Stimulated activated CD4-positive, alpha-beta T cell treated with anti-CD3 and anti-CD28 coated beads, Interleukin-12 subunit alpha, Interleukin-12 subunit beta, amount 100 ng/mL, for 48 hours (primary cell): ENCODE results near the gene NHLRC1.
"Not testable (repeated sequence)": the region's sequence is repeated elsewhere in the genome, so short reads cannot be mapped to it uniquely, and the experiment has no call there.

ENCODE experiments used
- DNase-seq, 3 donors: peaks; one replicate each; pipeline ENCODE4 v3.0.0-alpha.2; 2020; ENCODE audit warnings: low read depth in 2 of 3, low spot score in 1 of 3

Gene NHLRC1

GRCh38 chr6:18122128-18123093, at the start of gene NHLRC1:
Gene NHLRC1 (minus strand): TSS chr6:18122677. CDS start chr6:18122606, 71 bp downstream.
- DNase-seq = peak; percentile 66 to 73 (median 72)

GRCh38 chr6:18171871-18172270, 49.4 kb upstream of the NHLRC1 start:
- DNase-seq = no peak

DNA sequence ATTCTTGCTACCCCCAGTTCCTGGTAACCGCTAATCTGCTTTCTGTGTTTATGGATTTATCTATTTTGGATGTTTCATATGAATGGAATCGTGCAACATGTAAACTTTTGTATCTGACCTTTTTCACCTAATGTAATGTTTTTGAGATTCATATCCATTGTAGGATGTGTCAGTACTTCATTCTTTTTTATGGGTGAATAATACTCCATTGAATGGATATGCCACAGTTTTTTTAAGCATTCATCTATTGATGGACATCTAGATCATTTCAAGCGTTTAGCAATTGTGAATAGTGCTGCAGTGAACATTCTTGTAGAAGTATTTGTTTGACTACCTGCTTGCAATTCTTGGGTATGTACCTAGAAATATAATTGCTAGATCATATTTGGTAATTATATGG, 45.8 kb upstream of the NHLRC1 start:
- DNase-seq = no peak

GRCh38 chr6:18166312-18167036, 44.0 kb upstream of the NHLRC1 start:
- DNase-seq = no peak

- no peak for DNase-seq
Observed at GRCh38 chr6:18165751-18166150, 43.3 kb upstream of the NHLRC1 start.

- DNase-seq = no peak
Observed at GRCh38 chr6:18162401-18162800, 39.9 kb upstream of the NHLRC1 start.

- DNase-seq = no peak
Observed at GRCh38 chr6:18161431-18161830, 39.0 kb upstream of the NHLRC1 start.

DNA sequence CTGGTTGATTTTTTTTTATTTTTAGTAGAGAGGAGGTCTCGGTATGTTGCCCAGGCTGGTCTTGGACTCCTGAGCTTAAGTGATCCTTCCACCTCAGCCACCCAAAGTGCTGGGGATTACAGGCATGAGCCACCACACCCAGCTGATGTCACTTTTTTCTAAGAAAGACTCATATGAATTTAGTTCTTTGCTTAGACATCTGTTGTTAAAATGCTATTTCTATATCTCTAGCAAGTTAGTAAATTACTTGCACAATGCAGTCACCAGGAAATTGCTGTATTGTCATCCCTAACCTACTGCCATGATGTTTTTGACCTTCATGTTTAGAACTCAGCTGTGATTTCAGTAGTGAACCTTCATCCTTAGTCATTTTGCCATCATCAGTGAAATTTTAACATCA, 38.4 kb upstream of the NHLRC1 start:
- no peak for DNase-seq

DNA sequence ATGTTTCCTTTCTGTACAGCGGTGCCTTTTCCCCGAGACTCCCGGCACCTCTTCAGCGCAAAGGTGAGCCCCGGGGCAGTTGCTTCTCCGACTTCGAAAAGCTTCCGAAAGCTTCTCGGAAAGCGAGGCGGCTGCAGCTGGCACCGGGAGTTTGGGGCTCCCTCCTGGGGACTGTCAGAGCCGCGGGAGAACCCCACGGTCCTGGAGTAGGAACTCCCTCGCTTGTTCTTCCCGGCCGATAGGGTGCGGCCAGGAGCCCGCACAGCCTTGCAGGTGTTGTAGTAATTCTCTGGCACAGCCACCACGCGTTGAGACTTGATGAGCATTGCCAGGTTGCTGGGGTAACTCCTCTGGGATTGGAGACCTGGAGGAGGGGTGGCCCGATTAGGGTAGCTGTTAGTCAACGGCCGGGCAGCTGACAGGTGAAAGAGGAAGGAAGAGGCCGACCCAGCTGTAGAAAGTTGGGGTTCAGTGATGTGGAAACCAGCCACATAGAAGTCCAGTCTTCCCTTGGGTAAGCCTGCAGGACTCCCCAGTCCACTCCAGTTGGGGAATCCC, 33.5 kb upstream of the NHLRC1 start:
- DNase-seq = peak in 2 of 3 donors; percentile 26 to 34

DNA sequence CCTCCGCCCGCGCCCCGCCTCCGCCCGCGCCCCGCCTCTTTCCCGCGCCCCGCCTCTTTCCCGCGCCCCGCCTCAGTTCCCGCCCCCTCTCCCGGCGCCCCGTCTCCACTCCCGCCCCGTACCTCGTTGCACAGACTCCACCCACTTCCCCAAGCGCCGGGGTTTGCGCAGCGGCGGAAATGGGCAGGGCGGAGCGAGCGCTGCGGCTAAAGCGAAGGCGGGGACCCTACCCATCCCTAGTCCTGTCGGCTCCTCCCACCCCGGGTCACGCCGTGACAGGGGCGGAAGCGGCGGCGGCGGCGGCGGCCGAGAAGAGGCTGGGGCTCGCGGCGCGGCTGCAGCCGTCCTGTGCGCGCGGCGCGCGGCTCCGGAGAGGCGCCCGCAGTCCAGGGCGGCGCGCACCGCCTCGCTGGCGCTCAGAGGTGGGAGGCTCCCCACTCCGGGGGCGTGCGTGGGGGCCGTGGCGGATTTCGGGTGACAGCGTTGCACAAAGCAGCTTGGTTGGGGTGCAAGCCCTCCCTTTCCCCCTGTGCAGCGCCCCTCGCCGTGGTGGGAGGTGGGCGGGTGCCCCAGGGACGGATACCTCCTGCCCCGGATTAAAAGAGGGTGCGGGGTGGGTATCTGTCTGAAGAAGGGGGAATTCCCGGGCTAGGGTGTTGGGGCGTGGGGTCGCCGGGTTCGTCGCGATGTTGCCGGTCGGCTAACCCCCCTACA, 32.8 kb upstream of the NHLRC1 start, which contains the start of gene KDM1B:
KDM1B (plus strand) TSS at position 273 of the 714 bp plus-strand sequence. CDS start 4,474 bp downstream, outside the sequence.
- peak; percentile 96 to 98 (median 97) for DNase-seq

GRCh38 chr6:18154507-18155149, 32.2 kb upstream of the NHLRC1 start, which contains the start of gene TPMT:
Gene TPMT (minus strand): TSS chr6:18155077. CDS start chr6:18149127, 5,950 bp downstream.
- DNase-seq = no peak

DNA sequence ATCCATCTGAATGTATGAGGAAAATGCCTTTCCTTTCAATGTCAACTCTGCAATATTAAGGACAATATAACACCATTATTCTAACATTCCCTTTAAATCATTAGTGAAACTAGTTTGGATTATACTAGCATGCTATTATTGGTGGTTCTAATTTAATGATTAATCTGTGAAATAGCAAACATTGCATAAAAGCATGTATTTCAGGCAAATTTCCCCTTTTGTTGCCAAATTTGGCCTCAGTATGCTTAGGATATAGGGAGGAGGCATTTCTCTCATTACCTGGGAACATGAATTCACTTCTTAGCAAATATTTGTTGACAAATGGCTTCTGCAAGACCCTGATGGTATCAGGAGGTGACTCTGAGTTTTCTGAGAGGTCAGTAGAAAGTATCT, 30.8 kb upstream of the NHLRC1 start:
- no peak for DNase-seq

GRCh38 chr6:18151801-18152200, 29.3 kb upstream of the NHLRC1 start:
- no peak for DNase-seq

DNA sequence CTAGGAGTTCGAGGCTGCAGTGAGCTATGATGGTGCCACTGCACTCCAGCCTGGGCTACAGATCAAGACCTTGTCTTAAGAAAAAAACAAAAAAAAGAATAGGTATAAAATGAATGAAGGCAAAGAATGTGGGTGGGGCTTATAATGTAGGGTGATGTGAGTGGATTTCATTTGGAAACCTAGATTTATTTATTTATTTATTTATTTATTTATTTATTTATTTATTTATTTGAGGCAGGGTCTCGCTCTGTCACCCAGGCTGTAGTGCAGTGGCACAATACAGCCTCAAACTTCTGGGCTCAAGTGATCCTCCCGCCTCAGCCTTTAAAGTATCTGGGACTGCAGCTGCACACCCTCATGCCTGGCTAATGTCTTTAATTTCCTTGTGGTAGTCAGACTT, 28.9 kb upstream of the NHLRC1 start:
- DNase-seq = not testable (repeated sequence)

DNA sequence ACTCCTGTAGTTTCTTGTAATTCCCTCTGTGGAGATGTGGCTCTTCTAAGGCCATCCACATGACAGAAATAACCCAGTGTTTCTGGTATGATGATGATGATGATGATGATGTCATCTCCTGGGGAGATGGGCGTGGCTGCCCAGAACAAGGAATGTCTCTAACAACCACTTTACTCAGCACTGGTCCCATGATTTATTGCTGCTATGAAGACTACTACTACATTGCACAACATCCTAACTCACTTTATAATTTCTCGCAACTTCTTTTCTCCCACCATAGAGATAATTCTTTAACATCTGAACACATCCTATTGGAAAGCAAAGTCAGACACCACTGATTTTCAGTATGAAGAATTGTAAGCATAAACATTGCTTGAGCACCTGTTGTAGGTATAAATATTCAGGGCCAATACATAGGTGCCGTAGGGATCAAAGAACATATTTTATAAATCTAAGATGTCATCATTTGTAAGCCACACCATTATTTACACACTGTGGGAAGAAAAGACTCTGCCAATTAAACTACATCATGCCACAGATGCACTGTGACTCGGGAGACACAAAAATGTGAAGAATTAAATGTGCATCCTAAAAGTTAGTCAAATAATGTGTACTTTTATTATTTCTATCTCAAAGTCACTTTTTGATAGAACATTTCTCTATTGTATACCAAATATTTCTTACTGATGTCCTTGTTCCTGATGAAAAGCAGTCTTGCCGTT, 26.0 kb upstream of the NHLRC1 start:
- DNase-seq = no peak

- no peak for DNase-seq
Observed at GRCh38 chr6:18147616-18148015, 25.1 kb upstream of the NHLRC1 start.

- DNase-seq = no peak
Observed at GRCh38 chr6:18147160-18147559, 24.7 kb upstream of the NHLRC1 start.

DNA sequence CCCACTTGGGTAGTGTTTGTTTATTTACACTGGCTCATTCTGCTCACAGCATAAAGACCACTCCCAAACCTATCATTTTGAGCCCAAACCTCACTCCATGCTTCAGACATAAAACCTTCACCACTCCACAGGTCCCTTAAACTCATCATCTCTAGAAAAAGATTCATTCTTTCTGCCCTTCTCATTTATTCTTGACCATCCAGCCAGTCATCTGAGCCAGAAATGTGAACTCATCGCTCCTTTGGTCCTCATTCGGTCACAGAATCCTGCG, 20.0 kb upstream of the NHLRC1 start:
- DNase-seq = no peak

DNA sequence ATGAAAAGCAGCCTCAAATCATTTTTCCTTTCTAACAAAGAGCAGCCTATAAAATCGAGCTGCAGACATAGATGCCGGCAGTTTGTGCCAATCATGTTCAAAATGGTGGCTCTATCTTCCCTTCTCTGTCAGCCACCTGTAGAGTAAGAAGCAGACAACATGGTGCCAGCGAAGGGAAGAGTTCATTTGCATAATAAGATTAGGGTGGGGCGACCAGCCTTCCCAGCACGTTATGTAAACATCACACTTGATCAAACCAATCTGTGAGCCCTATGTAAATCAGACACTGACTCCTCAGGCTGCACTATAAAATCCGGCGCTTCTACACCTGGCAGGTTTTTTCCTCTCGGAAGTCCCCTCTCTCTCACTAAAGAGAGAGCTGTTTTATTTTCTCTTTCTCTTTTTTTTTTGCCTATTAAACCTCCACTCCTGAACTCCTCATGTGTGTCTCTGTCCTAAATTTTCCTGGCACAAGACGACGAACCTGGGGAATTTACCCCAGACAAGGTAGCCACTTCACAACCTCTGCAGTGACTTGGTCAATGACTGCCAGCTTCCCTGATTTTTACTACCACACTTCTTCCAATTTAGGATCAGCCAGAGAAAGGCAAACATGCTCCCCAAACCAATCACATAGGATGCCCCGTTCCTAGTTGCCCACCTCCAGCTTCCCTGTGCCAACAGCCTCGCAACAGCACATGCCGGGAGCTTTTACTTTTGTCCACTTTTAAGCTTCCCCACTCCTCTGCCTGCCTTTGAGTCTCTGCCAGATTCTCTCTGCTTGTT, 19.5 kb upstream of the NHLRC1 start:
- no peak for DNase-seq
